Measurements from ENCODE around the gene PRDM10.

Gene PRDM10

DNA sequence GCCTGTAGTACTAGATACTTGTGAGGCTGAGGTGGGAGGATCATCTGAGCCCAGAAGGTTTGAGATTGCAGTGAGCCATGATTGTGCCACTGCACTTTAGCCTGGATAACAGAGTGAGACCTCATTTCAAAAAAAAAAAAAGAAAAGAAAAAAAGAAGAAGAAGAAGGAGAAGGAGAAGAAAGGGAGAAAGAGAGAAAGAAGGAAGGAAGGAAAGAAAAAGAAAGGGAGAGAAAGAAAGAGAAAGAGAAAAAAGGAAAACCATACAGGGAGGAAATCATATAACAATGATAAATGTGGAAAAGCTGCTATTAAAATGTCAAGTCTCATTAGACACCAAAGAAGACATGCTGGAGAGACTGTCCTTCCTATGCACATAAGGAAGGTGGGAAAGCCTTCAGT lies 5.7 kb upstream of the PRDM10 start:
- no peak for DNase-seq

DNA sequence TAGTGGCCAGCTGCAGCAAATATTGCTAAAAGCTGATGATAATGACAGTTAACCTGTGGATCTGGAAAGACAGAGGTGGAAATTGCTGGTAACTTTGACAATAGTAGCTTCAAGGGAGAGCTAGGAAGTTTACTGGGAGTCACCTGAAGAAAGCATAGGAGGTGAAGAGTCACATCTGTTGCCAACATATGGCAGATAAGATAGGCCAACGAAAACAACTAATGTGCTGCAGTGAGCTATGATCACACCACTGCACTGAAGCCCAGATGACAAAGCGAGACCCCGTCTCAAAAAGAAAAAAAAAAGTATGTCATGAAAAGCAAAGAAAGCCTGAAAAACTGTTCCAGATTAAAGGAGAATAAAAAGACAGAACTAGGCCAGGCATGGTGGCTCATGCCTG lies 4.3 kb upstream of the PRDM10 start:
- no peak for DNase-seq

DNA sequence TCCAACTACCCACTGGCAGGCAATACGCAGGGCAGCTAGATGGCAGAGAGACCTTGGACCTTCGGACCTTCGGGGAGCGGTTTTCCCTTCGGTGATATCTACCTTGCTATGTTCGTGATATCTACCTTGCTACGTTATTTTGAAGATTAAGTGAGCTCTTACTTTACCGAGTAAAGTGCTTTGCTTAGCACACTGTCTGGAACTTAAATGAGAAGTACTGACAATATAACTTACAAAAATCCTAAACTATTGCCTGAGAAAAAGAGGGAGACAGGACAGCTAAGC lies 1.0 kb upstream of the PRDM10 start:
- DNase-seq, result no peak

DNA sequence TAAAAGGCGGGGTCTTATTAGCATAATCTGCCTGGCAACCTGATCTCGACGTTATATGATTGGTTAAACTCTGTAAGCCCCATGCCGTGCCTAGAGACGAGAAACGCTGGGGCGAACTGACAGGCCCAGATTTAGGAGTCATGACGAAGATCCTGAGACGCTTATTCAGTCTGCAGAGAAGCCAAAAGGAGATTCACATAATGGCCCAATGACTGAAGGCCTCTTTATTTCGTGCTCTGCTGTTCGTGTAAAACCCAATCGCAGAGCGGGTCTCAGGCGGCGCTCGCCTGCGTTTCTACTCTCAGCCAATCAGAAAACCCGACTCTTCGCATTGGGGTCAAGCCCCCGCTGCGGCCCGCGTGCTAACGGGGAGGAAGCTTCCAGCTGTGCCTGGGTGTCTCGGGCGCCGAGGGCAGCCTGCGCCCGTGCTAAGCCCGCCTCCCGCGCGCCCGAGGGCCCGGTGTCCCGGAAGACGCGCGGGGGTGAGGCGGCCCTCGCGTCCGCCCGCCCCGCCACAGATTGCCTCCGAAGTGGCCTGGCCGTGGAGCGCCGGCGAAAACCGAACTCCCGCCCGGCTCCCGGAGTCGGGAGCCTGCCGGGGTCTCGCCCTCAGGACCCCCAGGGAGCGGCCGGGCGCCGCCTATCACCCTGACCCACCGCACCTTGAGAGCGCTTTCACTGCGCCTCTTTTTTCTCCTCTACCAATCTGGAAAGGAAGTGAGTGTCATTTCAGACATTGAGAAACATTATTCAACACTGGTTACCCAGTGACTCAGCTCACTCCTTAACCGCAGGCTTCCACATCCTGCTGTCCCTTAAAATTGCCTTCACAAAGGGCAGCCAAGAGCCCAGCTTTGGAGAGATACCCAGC lies 446 bp upstream of the PRDM10 start:
- peak; percentile 99 to 100 for DNase-seq

DNA sequence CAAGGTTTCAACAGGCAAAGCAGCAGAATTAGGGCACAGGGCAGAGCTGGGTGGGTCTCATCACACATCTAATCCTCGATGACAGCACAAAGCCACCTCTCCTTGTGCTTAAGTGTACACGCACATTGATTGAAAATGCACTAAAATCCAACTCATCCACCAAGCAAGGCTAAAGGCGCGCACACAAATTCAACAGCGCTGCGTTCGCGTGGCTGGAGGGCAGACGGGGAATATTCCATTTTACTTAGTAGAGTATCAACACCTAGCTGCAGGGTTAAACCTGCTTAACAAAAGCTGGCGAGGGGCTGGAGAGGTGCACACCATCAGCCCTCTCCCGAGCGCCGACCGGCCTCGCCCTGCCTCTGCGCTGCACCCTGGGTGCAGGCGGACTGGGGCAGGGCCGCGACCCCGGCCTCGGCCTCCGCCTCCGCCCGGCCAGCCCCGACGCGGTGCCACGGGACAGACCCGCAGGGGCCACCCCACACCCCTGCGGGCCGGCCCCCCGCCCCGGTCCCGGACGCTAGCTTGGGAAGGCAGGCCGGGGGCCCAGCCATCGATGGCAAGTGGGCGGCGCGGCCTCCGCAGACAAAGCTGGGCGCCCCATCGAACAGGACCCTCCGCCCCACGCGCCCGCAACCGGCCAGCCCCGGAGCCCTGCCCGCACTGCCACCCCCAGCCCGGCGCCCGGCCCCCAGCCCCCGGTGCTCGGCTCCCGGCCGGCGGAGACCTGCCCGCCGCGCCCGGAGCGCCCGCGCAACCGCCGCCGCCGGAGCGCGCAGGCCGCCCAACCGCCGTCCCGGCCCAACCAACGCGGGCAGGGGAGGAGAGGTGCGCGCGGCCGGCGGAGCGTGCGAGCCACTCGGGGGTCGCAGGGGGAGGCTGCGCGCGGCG lies 929 bp downstream of the PRDM10 start:
- DNase-seq, result peak; percentile 45 to 99

DNA sequence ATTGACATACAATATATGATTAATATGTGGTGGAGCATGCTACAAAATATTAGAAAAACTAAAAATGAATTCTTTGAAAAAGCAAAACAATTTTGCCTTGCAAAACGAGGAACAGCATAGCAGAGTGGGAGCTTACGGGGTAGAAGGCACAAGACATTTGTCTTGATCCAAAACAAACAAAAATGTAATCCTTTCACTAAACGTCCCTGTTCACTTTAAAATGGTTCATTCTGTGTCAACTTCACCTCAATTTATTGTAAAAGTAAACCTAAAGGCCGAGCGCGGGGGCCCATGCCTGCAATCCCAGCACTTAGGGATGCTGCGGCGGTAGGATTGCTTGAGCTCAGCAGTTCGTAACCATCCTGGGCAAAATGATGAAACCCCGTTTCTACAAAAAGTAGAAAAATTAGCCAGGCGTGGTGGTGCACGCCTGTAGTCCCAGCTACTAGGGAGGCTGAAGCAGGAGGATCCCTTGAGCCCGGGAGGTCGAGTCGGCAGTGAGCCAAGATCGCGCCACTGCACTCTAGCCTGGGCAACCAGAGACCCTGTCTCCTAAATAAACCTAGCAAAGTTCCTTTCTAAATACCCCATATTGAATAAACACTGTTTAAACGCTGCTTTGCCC lies 2.0 kb downstream of the PRDM10 start:
- no peak for DNase-seq

DNA sequence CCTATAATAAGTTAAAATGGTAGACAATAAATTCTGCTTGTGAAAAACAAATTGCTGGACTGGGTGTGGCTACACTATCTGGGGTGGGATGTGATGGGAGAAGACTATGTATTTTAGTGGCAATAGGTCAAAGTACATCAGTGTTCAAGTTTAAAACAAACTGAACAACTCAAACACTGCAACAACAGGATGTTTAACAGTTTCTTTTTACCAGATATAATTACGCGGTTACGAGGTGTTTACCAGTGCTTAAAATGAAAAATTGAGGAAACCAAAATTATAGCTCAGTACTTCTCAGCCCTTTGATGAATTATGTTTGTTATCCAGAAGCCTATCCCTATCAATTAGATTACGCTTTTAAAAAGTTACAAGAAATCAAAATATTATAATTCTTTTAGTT lies 3.2 kb downstream of the PRDM10 start:
- DNase-seq, result no peak

DNA sequence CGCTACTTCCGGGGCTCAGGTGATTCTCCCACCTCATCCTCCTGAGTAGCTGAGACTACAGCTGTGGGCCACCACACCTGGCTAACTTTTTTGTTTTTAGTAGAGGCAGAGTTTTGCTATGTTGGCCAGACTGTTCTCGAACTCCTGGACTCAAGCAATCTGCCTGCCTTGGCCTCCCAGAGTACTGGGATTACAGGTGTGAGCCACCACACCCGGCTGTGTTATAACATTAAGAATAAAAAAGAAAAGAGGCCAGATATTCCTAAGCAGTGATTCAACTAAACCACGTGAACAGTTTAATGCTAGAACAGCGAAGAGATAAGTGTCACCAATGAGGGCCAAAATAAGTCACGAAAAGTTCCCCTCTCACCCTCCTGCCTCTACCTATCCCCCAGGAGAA lies 3.7 kb downstream of the PRDM10 start:
- DNase-seq, result no peak

DNA sequence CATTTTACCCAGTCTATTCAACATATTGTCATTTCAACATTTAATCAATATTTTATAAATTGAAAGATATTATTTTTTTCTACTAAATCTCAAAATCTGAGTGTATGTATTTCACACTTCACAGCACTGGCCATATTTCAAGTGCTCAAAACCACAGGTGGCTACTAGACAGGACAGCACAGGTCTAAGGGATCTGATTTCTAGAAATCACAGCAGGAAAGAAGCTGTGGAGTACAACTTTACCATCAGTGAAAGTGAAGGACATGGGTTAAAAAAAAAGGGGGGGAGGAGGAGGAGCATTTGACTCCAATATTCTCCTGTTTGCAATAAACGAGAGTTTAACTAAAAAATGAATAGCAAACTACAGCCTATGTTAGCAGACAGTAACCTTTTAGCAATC lies 4.5 kb downstream of the PRDM10 start:
- DNase-seq, result no peak

DNA sequence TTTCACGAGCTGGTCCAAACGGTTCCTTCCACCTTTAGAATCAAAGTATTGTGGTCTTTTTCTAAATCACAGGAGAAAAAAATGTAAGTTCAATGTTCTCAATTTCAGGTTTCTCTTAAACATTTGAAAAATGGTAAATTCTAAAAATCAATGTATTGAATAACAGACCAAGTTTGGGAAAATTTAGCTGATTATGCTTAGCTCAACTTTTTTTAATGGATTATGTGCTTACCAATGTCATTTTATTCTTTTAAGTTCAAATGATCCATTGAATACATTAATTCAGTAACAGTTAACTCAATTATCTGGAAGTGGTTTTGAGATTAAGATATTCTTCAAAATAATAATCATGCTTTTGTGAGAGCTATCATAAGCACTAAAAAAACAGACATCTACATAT lies 5.1 kb downstream of the PRDM10 start:
- DNase-seq, result no peak

DNA sequence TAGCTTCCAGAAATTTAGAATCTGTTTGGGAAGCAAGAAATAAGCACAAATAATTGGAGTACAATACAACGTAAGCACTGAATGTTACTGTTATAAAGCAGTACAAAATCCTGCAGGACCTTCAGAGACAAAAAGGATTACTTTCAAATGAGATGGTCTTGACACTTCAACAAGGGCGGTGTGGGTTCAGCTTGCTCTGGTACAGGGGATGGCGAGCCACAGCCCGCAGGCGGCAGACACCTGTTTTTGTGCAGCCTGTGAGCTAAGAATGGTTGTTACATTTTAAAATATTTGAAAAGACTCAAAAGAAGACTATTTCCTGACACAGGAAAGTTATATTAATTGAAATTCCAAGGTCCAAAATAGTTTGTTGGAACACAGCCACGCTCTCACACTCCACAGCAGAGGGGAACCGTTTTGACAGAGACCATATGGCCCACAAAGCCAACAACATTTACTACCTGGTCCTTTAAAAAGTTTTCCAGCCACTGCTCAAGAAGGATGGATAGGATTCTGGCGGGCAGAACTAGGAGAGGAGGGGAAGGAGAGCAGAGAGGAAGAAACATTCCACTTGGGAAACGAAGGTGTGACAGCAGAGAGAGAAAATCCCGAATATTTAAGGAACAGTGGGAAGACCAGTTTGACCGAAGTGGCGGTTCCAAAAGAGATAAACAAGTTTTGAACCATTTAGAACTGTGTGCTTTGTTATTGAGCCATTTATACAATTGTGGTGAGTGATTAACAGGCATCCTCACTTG lies 6.3 kb downstream of the PRDM10 start:
- no peak for DNase-seq

DNA sequence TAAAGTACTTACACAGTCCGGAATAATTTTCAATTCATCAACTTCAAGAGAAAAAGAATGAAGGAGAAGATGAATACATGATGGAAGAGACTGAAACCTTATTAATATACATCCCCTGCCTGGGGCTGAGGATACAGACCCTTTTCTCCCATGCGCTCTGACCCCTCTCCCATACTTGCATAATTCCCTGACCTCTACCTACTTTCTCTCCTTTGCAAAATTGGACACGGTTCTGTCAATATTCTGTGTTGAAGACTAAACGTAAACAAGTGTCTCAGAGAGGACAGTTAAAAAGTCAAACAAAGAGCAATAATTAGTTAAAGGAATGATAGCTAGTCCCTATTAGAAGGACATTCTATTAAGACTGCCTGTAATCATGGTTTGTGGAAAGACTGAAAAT lies 7.5 kb downstream of the PRDM10 start:
- no peak for DNase-seq

DNA sequence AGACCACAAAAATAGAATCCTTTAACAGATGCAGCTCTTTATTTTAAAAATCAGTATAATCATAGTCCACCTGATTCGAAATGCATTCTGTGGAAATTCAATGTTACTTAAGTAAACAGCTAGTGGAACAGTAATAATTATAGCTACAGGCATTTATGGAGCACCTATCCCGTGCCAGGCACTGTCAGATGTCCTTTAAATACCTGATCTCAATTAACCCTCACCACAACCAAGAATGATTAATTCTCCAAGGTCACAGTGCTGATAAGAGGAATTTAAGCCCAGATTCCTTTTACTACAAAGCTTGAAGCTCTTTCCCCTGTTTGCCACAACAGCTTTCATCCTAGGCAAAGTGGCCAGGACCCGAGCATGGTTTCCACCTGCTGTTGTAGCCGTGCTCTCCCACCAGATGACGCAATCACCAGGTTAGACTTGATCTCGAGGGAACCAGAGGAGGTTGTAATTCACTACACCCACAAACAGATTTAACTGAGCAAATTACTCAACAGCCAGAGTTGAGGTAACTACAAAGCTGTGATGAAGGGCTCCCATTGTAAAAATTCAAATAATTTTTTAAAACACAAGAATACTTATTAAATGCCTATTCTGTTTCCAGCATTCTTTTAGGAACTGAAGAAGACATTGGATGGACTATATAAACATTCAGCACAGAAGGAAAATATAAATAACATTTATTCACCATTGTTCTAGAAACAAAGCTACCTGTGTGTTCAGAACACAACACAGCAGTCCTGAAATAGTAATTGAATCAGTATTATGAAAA lies 10.3 kb downstream of the PRDM10 start:
- DNase-seq, result peak; percentile 94 to 97

DNA sequence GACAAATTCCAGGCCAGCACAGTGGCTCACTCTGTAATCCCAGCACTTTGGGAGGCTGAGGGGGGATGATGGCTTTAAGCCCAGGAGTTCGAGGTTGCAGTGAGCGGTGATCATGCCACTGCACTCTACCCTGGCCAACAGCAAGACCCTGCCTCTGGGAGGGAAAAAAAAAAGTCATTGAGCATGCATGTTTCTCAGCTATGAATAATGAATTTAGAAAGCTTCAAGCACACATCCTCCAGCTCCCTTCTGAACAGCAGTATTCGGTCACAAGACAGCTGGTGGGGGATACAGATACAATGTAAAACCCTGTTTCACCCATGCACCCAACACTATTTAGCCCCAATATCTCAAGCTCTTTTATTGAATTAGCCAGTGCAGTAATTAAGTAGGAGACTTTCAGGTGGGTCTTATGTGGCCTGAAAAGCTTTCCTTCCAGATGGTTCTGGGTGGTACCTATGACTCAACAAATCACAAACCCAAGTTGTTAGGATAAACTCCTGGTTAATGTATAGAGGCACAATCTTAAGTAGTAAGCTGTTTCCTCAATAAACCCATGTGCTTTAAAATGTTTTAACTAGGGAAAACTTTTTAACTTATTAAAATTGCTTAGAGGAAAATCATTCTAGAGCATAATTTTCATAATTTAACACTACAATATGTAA lies 13.4 kb downstream of the PRDM10 start:
- no peak for DNase-seq

DNA sequence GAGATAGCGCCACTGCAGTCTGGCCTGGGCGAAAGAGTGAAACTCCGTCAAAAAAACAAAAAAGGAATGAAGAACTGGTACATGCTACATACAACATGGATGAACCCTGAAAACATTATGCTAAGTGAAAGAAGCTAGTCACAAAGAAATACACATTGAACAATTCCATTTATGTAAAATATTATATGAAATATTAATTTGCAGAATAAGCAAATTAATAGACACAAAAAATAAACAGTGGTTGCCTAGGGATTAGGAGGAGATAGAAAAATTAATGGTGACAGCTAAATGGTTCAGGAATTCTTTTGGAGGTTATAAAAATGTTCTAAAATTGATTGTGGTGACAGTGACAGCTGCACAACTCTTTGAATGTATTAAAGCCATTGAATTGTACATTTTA lies 14.7 kb downstream of the PRDM10 start:
- no peak for DNase-seq

DNA sequence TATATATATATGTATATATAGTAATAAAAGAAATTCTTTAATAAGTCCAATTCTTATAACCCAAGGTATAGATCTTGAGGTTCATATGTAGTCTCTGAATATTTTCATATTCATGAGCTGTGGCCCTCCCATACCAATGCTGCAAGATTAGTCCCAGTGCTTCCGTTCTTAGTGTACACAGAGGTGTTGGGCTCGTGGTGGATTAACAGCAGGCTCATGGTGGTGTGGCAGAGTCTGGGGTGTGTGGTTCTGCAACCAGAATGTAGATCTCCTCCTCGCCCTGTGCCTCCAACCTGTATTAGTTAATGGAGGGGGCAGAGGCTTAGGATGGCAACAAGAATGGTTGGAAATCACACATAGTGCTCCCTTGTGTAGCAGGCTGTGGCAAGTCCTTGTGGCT lies 16.8 kb downstream of the PRDM10 start:
- DNase-seq, result peak; percentile 21 to 31

DNA sequence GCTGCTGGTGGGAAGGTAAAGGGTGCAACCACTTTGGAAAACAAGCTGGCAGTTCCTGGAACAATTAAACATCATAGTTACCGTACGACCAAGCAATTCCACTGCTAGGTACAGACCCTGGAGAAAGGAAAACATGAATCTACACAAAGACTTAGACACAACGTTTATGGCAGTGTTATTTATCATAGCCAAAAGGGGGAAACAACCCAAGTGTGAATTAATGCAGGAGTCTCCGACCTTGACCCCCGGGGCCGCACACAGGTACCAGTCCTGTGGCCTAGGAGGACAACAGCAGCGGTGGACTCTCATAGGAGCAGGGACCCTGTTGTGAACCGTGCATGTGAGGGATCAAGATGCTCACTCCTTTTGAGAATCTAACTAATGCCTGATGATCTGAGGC lies 22.5 kb downstream of the PRDM10 start:
- DNase-seq, result no peak

DNA sequence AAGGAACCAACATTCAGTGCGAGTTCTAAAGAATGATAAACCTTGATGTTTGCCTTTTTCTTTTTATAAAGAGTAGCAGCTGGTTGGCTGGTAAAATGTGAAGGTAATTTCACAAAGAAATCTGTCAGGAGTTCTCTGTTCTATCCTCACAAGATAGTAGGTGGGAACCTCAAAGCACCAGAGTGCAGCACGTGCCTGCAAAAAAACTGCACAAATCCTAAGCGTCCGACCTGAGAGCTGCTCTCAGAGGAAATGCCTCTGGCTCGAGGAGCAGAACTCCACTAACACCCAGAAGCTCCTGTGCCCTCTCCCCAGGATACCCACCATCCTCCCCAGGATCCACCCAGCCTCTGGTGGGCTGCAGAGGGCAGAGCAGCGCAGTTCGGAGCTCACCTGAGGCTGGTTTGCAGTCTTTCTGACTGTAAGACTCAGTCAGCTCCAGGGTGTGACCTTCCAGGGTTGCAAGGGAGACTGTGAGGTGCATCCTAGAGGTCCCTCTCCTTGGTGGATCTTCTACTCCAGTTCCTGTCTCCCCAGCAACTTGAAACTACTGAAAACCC lies 23.5 kb downstream of the PRDM10 start:
- DNase-seq, result no peak

DNA sequence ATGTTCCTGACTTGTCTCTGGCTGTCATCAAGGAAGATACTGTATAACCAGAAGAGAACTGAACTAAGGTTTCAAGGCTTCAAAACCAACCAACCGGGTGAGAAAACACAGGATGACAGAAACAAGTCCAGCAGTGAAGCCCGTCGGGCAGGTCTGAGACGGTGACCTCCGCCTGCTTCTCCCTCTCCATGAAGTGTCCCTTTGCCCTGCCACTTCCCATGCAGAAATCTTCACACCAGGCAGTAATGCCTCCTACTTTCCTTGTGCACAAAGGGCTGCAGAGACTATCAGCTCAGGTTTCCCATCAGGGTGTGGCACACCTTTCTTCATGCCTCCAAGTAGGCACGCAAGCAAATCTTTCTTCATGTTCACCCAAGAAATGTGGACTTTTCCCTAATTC lies 24.2 kb downstream of the PRDM10 start:
- DNase-seq, result no peak

DNA sequence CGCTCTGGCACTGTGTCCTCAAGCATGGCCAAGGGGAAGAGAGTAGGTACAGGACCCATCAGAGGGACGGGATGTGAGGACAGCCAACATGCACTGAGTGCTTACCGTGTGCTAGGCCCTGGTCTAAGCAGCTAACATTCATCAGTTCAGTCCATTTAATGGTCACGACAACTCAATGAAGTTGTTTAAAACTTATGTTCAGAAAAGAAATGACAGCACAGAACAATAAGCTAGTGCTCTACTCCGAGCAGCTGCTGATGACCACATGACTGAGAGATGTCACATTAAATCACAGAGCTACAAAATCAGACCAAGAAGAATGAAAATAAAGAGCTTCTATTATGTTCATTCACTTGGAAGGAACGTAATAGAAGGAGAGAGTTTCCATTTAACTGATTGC lies 26.3 kb downstream of the PRDM10 start:
- no peak for DNase-seq

DNA sequence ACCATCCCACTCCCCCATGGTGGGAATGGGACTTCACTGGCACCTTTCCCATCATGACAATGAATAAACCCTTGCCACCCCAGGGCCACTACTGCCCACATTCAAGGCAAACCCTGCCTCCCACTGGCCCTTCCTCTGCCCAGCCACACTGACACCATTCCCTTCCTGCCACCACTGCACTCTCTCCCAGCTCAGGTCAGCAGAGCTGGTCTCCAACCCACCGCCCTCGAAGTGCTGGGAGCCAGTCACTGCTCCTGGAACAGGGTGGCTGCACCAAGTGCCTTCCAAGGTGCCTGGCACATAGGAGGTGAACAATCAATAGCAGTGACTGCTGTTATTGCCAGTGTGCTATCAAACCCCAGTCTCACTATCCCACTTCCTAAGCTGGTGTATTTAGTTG lies 27.1 kb downstream of the PRDM10 start:
- no peak for DNase-seq
